Left ventricle myocardium inferior (tissue), 1 donor: ENCODE results near the gene ST14. TPM values are rescaled to one million over a fixed set of nuclear protein-coding genes. Genes with fewer than 3 reads are reported as not detected.

Experiments
- DNase-seq: peaks from one replicate; pipeline ENCODE4 v3.0.0-alpha.2; 2020
- H3K27ac ChIP-seq: fragments of 200-600 bp; replicated peaks from 2 replicates; pipeline ENCODE4 v1.8.0; 2021
- H3K27me3 ChIP-seq: fragments of 200-600 bp; 2 replicates; pipeline ENCODE4 v1.8.0; 2021; ENCODE audit warnings: low read depth
- H3K36me3 ChIP-seq: fragments of 200-600 bp; 2 replicates; pipeline ENCODE4 v1.8.0; 2021
- H3K4me1 ChIP-seq: fragments of 200-600 bp; 2 replicates; pipeline ENCODE4 v1.8.0; 2021
- H3K4me3 ChIP-seq: fragments of 200-600 bp; 2 replicates; pipeline ENCODE4 v1.8.0; 2021; ENCODE audit warnings: mild to moderate bottlenecking, moderate library complexity
- H3K9me3 ChIP-seq: fragments of 200-600 bp; replicated peaks from 2 replicates; pipeline ENCODE4 v1.8.0; 2021
- intact Hi-C: fragments of 100-400 bp; cut with micrococcal nuclease; formaldehyde crosslinking; loops from one replicate; pipeline ENCODE4 v1.11.0; 2022
- total RNA-seq: library from RNA; stranded (reverse); fragmentation: NEBNext Ultra II Directional; extraction: Animal tissue kit (Norgen Biotek cat#: 25700); gene quantifications from one replicate; pipeline ENCODE4 v1.2.1, GENCODE V29; 2021
- TF ChIP-seq, protein P1 (sequence below): fragments of 200-600 bp; IDR thresholded peaks from 2 replicates; pipeline ENCODE4 v1.8.0; 2021; ENCODE audit warnings: antibody characterized with exemption, mild to moderate bottlenecking, borderline replicate concordance
- donor health status: DM: no; HTN: yes; CAD: no; lungs with severe emphysema.

The ST14 gene
- total RNA-seq, 1 donor from 2014 or later: 1.0 TPM

DNA sequence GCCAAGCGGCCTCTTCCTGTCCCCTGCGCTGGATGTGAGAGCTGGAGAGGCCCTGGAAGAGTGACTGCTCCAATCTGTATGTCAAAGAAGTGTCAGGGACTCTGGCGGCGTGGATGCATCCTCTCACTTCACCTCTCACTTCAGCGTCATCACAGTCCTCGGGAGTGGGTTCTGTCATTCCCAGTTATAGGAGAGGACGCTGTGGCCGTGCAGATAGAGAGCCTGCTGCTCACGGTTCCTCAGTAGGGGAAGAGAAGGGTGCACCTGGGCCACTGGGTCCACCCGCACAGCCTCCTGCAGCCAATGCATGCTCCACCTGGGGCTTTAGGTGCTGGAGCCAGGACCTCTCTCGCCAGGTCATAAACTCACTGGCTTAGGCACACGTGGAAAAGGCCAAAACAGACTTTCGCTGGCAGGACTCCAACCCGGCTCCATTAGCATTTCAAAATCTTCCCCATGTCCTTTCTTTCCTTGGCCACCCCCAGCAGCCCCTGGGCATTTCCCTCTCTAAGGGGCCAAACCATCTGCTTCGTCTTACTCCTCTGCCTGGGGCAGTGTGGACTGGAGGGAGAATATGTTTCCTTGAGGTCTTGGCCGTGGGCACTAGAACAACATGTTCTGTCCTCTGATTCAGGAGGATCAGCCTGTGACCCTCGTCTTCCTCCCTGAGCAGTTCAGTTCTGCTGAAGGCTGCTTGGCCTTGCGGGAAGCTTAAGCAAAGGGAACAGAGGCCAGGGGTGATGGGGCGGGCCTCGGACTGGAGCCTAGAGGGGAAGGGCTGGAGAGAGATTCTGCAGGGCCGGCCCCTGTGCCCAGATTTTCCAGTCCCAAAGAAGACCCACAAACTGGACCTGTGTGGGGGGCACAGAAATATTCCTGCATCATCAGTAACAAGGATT lies 57.8 kb downstream of the ST14 start:
- no peak for DNase-seq
- H3K27ac ChIP-seq: no peak overlapping the region
- TF ChIP-seq, protein P1, sequence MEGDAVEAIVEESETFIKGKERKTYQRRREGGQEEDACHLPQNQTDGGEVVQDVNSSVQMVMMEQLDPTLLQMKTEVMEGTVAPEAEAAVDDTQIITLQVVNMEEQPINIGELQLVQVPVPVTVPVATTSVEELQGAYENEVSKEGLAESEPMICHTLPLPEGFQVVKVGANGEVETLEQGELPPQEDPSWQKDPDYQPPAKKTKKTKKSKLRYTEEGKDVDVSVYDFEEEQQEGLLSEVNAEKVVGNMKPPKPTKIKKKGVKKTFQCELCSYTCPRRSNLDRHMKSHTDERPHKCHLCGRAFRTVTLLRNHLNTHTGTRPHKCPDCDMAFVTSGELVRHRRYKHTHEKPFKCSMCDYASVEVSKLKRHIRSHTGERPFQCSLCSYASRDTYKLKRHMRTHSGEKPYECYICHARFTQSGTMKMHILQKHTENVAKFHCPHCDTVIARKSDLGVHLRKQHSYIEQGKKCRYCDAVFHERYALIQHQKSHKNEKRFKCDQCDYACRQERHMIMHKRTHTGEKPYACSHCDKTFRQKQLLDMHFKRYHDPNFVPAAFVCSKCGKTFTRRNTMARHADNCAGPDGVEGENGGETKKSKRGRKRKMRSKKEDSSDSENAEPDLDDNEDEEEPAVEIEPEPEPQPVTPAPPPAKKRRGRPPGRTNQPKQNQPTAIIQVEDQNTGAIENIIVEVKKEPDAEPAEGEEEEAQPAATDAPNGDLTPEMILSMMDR: no peak
- intact Hi-C loops: loop anchor here (10.0 kb wide), 1 partner anchor 207 kb away; the partner anchor contains the start of gene ADAMTS8
- peaks cover 29% of the 10 kb centered on the region for H3K27me3 ChIP-seq
- H3K4me3 ChIP-seq: no peak overlapping the region
- peaks cover 6% of the 10 kb centered on the region for H3K4me1 ChIP-seq
- no peaks in the 10 kb centered on the region for H3K9me3 ChIP-seq
- no peaks in the 10 kb centered on the region for H3K36me3 ChIP-seq

GRCh38 chr11:130218501-130219070 lies 59.0 kb downstream of the ST14 start:
- Histone ChIP-seq H3K27ac (no peak overlapping the region), H3K36me3 (no peaks in the 10 kb centered on the region), H3K27me3 (peaks cover 25% of the 10 kb centered on the region), H3K4me1 (no peaks in the 10 kb centered on the region), H3K9me3 (no peaks in the 10 kb centered on the region), H3K4me3 (no peak overlapping the region)
- no peak for DNase-seq
- intact Hi-C loops: loop anchor here (10.0 kb wide), 1 partner anchor 206 kb away; the partner anchor contains the start of gene ADAMTS8
- TF ChIP-seq, protein P1: no peak

DNA sequence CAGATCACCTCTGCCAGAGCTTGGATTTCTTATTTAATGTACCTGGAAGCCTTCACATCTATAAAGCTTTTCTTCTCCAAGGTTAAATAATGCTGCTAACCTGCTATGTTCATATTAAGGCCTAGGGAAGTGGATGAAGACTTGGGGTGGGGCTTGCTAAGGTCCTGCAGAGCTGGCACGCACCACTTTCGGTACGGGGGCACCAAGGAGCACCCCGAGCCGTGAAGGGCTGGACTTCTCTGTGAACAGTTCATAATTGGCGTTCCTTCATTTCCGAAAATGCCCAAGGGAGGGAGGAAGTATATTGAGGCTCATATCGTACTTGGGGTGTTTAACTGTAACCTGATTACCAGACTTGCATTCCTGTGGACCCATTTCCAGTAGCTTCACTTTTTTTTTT lies 59.6 kb downstream of the ST14 start:
- DNase-seq: no peak
- Histone ChIP-seq H3K27ac (no peak overlapping the region), H3K9me3 (no peaks in the 10 kb centered on the region), H3K36me3 (no peaks in the 10 kb centered on the region), H3K4me3 (no peak overlapping the region), H3K4me1 (no peaks in the 10 kb centered on the region), H3K27me3 (peaks cover 25% of the 10 kb centered on the region)
- TF ChIP-seq, protein P1: no peak
- intact Hi-C loops: loop anchor here (10.0 kb wide), 1 partner anchor 206 kb away; the partner anchor contains the start of gene ADAMTS8

DNA sequence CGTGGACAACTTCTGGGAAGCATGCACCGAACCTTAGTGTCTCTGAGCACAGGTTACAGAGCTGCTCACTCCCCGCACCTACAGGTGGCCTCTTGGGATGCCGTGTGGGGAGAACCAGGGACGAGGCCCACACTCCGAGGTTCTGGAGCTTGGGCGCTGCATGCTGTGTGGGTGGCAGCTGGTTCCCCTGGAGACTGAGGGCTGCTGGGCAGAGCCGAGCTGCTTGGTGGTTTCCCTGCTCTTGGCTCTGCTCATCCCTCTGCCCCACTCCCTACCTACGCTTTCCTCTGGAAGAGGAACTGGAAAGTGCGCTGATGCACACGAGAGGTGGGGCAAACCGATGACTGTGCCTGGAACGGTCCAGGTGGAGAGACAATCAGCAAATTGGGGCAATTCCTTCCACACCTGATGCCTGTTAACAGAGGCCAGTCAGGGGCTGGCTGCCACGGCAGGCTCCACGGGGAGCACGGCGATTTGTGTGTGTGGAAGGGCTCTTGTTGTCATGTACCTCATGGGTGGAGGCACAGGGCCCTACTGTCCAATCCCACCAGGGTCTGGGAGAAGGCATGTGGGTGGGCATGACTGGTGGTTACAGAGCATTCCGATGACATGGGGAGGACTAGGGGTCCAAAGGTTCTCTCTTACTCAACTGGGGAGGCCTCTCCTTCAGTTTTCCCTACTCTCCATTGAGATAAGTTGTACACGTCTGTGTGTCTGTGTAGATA lies 60.9 kb downstream of the ST14 start:
- TF ChIP-seq, protein P1: no peak
- Histone ChIP-seq H3K36me3 (no peaks in the 10 kb centered on the region), H3K4me3 (no peak overlapping the region), H3K27me3 (peaks cover 17% of the 10 kb centered on the region), H3K4me1 (no peaks in the 10 kb centered on the region), H3K9me3 (no peaks in the 10 kb centered on the region), H3K27ac (no peak overlapping the region)
- intact Hi-C loops: no loop called here
- no peak for DNase-seq

GRCh38 chr11:130223291-130223971 lies 63.8 kb downstream of the ST14 start:
- no peak for DNase-seq
- Histone ChIP-seq H3K36me3 (no peaks in the 10 kb centered on the region), H3K27ac (no peak overlapping the region), H3K27me3 (no peaks in the 10 kb centered on the region), H3K9me3 (no peaks in the 10 kb centered on the region), H3K4me1 (no peaks in the 10 kb centered on the region), H3K4me3 (no peak overlapping the region)
- TF ChIP-seq, protein P1: no peak
- intact Hi-C loops: no loop called here
